GM12891 (cell line): ENCODE measurements around the gene PCNX2.

Experiments used
- PAX5 ChIP-seq: IDR thresholded peaks from 2 replicates; pipeline ENCODE4 v1.6.1; 2011; ENCODE audit warnings: low read length, moderate library complexity, mild to moderate bottlenecking; ENCODE audit not compliant: insufficient read depth, severe bottlenecking
- POLR2A ChIP-seq: IDR thresholded peaks from 2 replicates; pipeline ENCODE4 v1.6.1; 2011; ENCODE audit warnings: low read depth, low read length, control low read depth
- POLR2AphosphoS5 ChIP-seq: IDR thresholded peaks from 2 replicates; pipeline ENCODE4 v1.6.1; 2011; ENCODE audit warnings: low read depth, low read length, control low read depth
- POU2F2 ChIP-seq: IDR thresholded peaks from 2 replicates; pipeline ENCODE4 v1.6.1; 2011; ENCODE audit warnings: low read depth, mild to moderate bottlenecking, control low read depth, low read length, moderate library complexity
- SPI1 ChIP-seq: IDR thresholded peaks from 2 replicates; pipeline ENCODE4 v1.6.1; 2011; ENCODE audit warnings: low read depth, low read length, control low read depth
- TAF1 ChIP-seq: IDR thresholded peaks from 2 replicates; pipeline ENCODE4 v1.6.1; 2011; ENCODE audit warnings: low read depth, low read length, control low read depth

DNA sequence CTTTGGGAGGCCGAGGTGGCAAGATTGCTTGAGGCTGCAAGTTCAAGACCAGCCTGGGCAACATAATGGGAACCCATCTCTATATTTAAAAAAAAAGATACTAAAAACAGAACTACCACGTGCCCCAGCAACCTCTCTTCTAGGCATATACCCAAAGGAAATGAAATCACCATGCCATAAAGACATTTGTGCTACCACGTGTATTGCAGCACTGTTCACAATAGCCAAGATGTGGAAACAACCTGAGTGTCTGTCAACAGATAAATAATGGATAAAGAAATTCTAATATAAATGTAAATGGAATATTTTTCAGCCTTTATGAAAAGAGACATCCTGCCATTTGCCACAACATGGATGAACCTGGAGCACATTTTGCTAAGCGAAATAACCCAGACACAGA lies 128.6 kb downstream of the PCNX2 start:
- no peak for TF ChIP-seq POLR2A
- no peak for TF ChIP-seq POLR2AphosphoS5
- TF ChIP-seq TAF1 = no peak
- TF ChIP-seq SPI1 = no peak
- no peak for TF ChIP-seq PAX5
- no peak for TF ChIP-seq POU2F2
